Lung (tissue), 12 donors: Measurements from ENCODE around the gene PDX1. TPM values are rescaled to one million over a fixed set of nuclear protein-coding genes. Genes with fewer than 3 reads are reported as not detected.

Experiments used
- ATAC-seq: fragments of 200-7000 bp; cut with Tn5 transposase; one replicate; pipeline ENCODE4 v1.9.1; 2020; ENCODE audit warnings: moderate number of reproducible peaks; ENCODE audit not compliant: insufficient read depth, low FRiP score
- DNase-seq, 3 donors: peaks; one replicate each; pipeline ENCODE4 v3.0.0-alpha.2; 2013 to 2017
- H3K27ac ChIP-seq, 2 donors: one replicate each; pipeline ENCODE4 v1.5.1; 2013; ENCODE audit warnings: mild to moderate bottlenecking in 2 of 2, moderate library complexity in 2 of 2, control low read depth in 1 of 2, inconsistent platforms in 1 of 2, low read depth in 1 of 2, low read length in 1 of 2
- H3K27me3 ChIP-seq, 3 donors: one replicate each; pipeline ENCODE4 v1.5.1; 2013; ENCODE audit warnings: low read length in 2 of 3; ENCODE audit not compliant: control insufficient read depth in 3 of 3, insufficient read depth in 3 of 3
- H3K36me3 ChIP-seq, 4 donors: one replicate each; pipeline ENCODE4 v1.5.1; 2013; ENCODE audit warnings: low read length in 4 of 4, mild to moderate bottlenecking in 1 of 4, moderate library complexity in 1 of 4; ENCODE audit not compliant: control insufficient read depth in 4 of 4, insufficient read depth in 4 of 4
- H3K4me1 ChIP-seq, 5 donors: one replicate each; pipeline ENCODE4 v1.5.1; 2013; ENCODE audit warnings: low read length in 5 of 5, mild to moderate bottlenecking in 2 of 5, moderate library complexity in 1 of 5; ENCODE audit not compliant: control insufficient read depth in 5 of 5, insufficient read depth in 5 of 5
- H3K4me3 ChIP-seq: one replicate; pipeline ENCODE4 v1.5.1; 2013; ENCODE audit warnings: mild to moderate bottlenecking, control low read depth, moderate library complexity
- H3K9ac ChIP-seq, 2 donors: one replicate each; pipeline ENCODE4 v1.5.1; 2013; ENCODE audit warnings: low read length in 2 of 2, control low read depth in 1 of 2; ENCODE audit not compliant: insufficient read depth in 1 of 2
- H3K9me3 ChIP-seq, 4 donors: one replicate each; pipeline ENCODE4 v1.5.1; 2013; ENCODE audit warnings: low read length in 3 of 4, mild to moderate bottlenecking in 1 of 4, moderate library complexity in 1 of 4; ENCODE audit not compliant: control insufficient read depth in 4 of 4, insufficient read depth in 3 of 4
- WGBS, 2 donors: extraction: QIAGEN DNeasy Blood & Tissue Kit; methylation state at CpG; one replicate each; pipeline ENCODE4 v1.1.7; 2013; 5-methylcytosine and 5-hydroxymethylcytosine counted together
- polyA plus RNA-seq, 2 donors: library from polyadenylated mRNA; stranded (reverse); fragments of 200-250 nt; gene quantifications; one replicate each; pipeline ENCODE4 v1.2.1, GENCODE V29; 2013
- total RNA-seq, 2 donors: library from RNA; depleted of rRNA in 1 of 2; stranded (reverse); fragments of >200 nt in 1 of 2; gene quantifications; one replicate each; pipeline ENCODE4 v1.2.1, GENCODE V29; 2014 to 2021
- TF ChIP-seq, protein P1 (sequence below): IDR thresholded peaks from 2 replicates; pipeline ENCODE4 v1.5.1; 2012; ENCODE audit warnings: mild to moderate bottlenecking; ENCODE audit errors: control extremely low read depth, extremely low read depth
- donor health status: control.
- donor health status: control.
- donor health status: Bipolar disorder and iron deficiency.
- donor health status: healthy.
- donor health status: DM: yes; HTN: yes; CAD: no.

The PDX1 gene
- total and polyA plus RNA-seq, 4 donors, result not detected

GRCh38 chr13:27933580-27934328 is 14.0 kb downstream of the PDX1 start:
- H3K36me3 ChIP-seq, result no peaks in the 10 kb centered on the region
- H3K9ac ChIP-seq, result no peak overlapping the region
- ATAC-seq (no peak), DNase-seq (no peak)
- no peaks in the 10 kb centered on the region for H3K4me1 ChIP-seq
- 78 to 80% methylated on average over 2 of the region's 2 CpGs for WGBS, 2 donors
- TF ChIP-seq, protein P1, sequence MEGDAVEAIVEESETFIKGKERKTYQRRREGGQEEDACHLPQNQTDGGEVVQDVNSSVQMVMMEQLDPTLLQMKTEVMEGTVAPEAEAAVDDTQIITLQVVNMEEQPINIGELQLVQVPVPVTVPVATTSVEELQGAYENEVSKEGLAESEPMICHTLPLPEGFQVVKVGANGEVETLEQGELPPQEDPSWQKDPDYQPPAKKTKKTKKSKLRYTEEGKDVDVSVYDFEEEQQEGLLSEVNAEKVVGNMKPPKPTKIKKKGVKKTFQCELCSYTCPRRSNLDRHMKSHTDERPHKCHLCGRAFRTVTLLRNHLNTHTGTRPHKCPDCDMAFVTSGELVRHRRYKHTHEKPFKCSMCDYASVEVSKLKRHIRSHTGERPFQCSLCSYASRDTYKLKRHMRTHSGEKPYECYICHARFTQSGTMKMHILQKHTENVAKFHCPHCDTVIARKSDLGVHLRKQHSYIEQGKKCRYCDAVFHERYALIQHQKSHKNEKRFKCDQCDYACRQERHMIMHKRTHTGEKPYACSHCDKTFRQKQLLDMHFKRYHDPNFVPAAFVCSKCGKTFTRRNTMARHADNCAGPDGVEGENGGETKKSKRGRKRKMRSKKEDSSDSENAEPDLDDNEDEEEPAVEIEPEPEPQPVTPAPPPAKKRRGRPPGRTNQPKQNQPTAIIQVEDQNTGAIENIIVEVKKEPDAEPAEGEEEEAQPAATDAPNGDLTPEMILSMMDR, result no peak
- no peak overlapping the region for H3K4me3 ChIP-seq
- peaks cover 0 to 9% (median 0%) of the 10 kb centered on the region in 4 donors for H3K9me3 ChIP-seq
- peaks cover 14 to 47% (median 39%) of the 10 kb centered on the region in 3 donors for H3K27me3 ChIP-seq
- H3K27ac ChIP-seq, result no peak overlapping the region

GRCh38 chr13:27942972-27943371 is 23.2 kb downstream of the PDX1 start:
- H3K27me3 ChIP-seq, result peaks cover 0 to 11% (median 3%) of the 10 kb centered on the region in 3 donors
- 82 to 90% methylated on average over 1 of the region's 1 CpG for WGBS, 2 donors
- no peak overlapping the region for H3K4me3 ChIP-seq
- no peak for DNase-seq
- TF ChIP-seq, protein P1, result no peak
- no peak for ATAC-seq
- peaks cover 0 to 11% (median 3%) of the 10 kb centered on the region in 4 donors for H3K9me3 ChIP-seq
- H3K9ac ChIP-seq, result no peak overlapping the region
- H3K4me1 ChIP-seq, result no peaks in the 10 kb centered on the region
- no peaks in the 10 kb centered on the region for H3K36me3 ChIP-seq
- H3K27ac ChIP-seq, result no peak overlapping the region

GRCh38 chr13:27952876-27953675 is 33.3 kb downstream of the PDX1 start:
- ATAC-seq, result no peak
- Histone ChIP-seq H3K27ac (no peak overlapping the region), H3K9me3 (peaks cover 0 to 2% (median 0%) of the 10 kb centered on the region in 4 donors), H3K27me3 (peaks cover 0 to 66% (median 63%) of the 10 kb centered on the region in 3 donors), H3K9ac (no peak overlapping the region), H3K4me1 (peaks cover 0 to 10% (median 5%) of the 10 kb centered on the region in 5 donors), H3K36me3 (no peaks in the 10 kb centered on the region), H3K4me3 (no peak overlapping the region)
- TF ChIP-seq, protein P1, result no peak
- 8 to 10% methylated on average over 30 of the region's 30 CpGs for WGBS, 2 donors
- no peak for DNase-seq
